Tibial nerve (tissue), 3 donors: ENCODE data around the gene IRF2BPL.

Experiments used
- POLR2A ChIP-seq, 2 donors: fragments of 450-650 bp; IDR thresholded peaks; one replicate each; pipeline ENCODE4 v1.6.1; 2017; ENCODE audit warnings: antibody characterized with exemption in 2 of 2, mild to moderate bottlenecking in 2 of 2, moderate library complexity in 2 of 2
- TF ChIP-seq, protein P1 (sequence below), 5 experiments: fragments of 200-600 bp in 3 of 5; fragments of 450-650 bp in 2 of 5; sonication (generic) in 3 of 5; IDR thresholded peaks; one replicate each; pipeline ENCODE4 v1.5.1; 2016 to 2019; ENCODE audit warnings: antibody characterized with exemption in 5 of 5, mild to moderate bottlenecking in 3 of 5, moderate library complexity in 2 of 5

DNA sequence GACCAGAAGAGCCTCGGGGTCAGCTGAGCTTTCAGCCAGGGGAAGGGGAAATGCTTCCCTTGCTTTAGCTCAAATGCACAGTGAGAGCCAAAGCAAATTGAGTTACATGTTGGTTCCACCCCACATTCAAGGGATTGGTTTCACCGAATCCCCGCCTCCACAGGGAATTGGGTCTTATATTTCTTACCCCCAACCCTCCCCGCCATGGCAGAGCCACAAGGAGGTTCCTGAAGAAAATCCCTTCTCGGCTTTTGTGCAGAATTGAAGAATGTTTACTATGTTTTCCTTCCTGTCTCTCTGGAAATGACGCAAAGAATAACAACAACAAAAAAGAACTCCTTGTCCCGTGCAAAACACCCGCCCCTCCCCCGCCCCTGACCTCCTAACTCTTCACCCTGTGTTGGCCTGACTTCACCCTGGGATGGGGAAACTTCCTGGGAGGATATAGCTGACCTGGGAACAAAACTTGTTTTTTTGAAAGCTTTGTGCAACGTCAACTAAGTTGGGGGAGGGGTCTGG is 47.7 kb upstream of the IRF2BPL start:
- TF ChIP-seq, protein P1, sequence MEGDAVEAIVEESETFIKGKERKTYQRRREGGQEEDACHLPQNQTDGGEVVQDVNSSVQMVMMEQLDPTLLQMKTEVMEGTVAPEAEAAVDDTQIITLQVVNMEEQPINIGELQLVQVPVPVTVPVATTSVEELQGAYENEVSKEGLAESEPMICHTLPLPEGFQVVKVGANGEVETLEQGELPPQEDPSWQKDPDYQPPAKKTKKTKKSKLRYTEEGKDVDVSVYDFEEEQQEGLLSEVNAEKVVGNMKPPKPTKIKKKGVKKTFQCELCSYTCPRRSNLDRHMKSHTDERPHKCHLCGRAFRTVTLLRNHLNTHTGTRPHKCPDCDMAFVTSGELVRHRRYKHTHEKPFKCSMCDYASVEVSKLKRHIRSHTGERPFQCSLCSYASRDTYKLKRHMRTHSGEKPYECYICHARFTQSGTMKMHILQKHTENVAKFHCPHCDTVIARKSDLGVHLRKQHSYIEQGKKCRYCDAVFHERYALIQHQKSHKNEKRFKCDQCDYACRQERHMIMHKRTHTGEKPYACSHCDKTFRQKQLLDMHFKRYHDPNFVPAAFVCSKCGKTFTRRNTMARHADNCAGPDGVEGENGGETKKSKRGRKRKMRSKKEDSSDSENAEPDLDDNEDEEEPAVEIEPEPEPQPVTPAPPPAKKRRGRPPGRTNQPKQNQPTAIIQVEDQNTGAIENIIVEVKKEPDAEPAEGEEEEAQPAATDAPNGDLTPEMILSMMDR (IDR thresholded peaks at IDR 0.05), result peak in 2 of 5 experiments; percentile 15 to 24
- peak in 1 of 2 donors; percentile 12 for TF ChIP-seq POLR2A (IDR thresholded peaks at IDR 0.05)
